Keratinocyte (primary cell): ENCODE results near the gene ST8SIA5.

Experiments used
- CTCF ChIP-seq, 3 experiments: IDR thresholded peaks in 1 of 3; conservative IDR thresholded peaks in 1 of 3; optimal IDR thresholded peaks in 1 of 3; 2 replicates in 2 of 3; 3 replicates in 1 of 3; pipeline versions ENCODE3 to v1.5.1; 2011; ENCODE audit warnings: low read length in 3 of 3, mild to moderate bottlenecking in 3 of 3, moderate library complexity in 2 of 3, control low read depth in 1 of 3, inconsistent platforms in 1 of 3; ENCODE audit not compliant: insufficient read depth in 2 of 3; ENCODE audit errors: extremely low read depth in 1 of 3
- EZH2 ChIP-seq: IDR thresholded peaks from one replicate; pipeline ENCODE4 v1.6.1; 2012; ENCODE audit warnings: inconsistent platforms, mild to moderate bottlenecking, low read length, moderate library complexity

- TF ChIP-seq CTCF (optimal IDR thresholded peaks at IDR 0.05 in 1 of 3, IDR thresholded peaks at IDR 0.05 in 1 of 3, conservative IDR thresholded peaks at IDR 0.05 in 1 of 3; ENCODE audit: extremely low read depth in 1 of 3, insufficient read depth in 2 of 3, low read length in 3 of 3) (no peak), EZH2 (no peak)
Measured at GRCh38 chr18:46623541-46623940, 133.3 kb downstream of the ST8SIA5 start.
